Natural killer cell (primary cell): ENCODE data around the gene PITPNM3. TPM values are rescaled to one million over a fixed set of nuclear protein-coding genes. Genes with fewer than 3 reads are reported as not detected.

Experiments
- ATAC-seq, 3 donors: fragments of 150-1000 bp in 2 of 3; fragments of 200-7000 bp in 1 of 3; cut with Tn5 transposase; 1 replicate in 1 of 3; 2 replicates in 2 of 3; pipeline ENCODE4 v1.10.0; 2021; ENCODE audit warnings: mild to moderate bottlenecking in 2 of 3, moderate library complexity in 2 of 3
- DNase-seq, 2 donors: peaks; one replicate each; pipeline versions ENCODE4 v3.0.0 to v3.0.0-alpha.2; 2013 to 2021; ENCODE audit warnings: mixed read lengths in 1 of 2
- H3K27ac ChIP-seq: one replicate; pipeline ENCODE4 v1.5.1; 2013; ENCODE audit warnings: mild to moderate bottlenecking, low read length
- H3K27me3 ChIP-seq: one replicate; pipeline ENCODE4 v1.6.1; 2013; ENCODE audit warnings: low read length; ENCODE audit not compliant: control insufficient read depth, insufficient read depth
- H3K36me3 ChIP-seq: one replicate; pipeline ENCODE4 v1.6.1; 2013; ENCODE audit warnings: low read length; ENCODE audit not compliant: control insufficient read depth, insufficient read depth
- H3K4me1 ChIP-seq: one replicate; pipeline ENCODE4 v1.6.1; 2013; ENCODE audit warnings: low read length; ENCODE audit not compliant: control insufficient read depth, insufficient read depth
- H3K4me3 ChIP-seq: one replicate; pipeline ENCODE4 v1.5.1; 2013; ENCODE audit warnings: low read length
- H3K9me3 ChIP-seq: one replicate; pipeline ENCODE4 v1.6.1; 2013; ENCODE audit warnings: low read length; ENCODE audit not compliant: control insufficient read depth, insufficient read depth
- H3K27ac Mint-ChIP-seq, 2 donors: one replicate each; pipeline ENCODE4 v1.8.0; 2022; ENCODE audit warnings: mild to moderate bottlenecking in 2 of 2, mixed read lengths in 2 of 2, moderate library complexity in 1 of 2
- H3K27me3 Mint-ChIP-seq, 2 donors: one replicate each; pipeline ENCODE4 v1.8.0; 2022; ENCODE audit warnings: low read depth in 2 of 2, mixed read lengths in 2 of 2
- H3K36me3 Mint-ChIP-seq: one replicate; pipeline ENCODE4 v1.8.0; 2022; ENCODE audit warnings: mixed read lengths
- H3K4me1 Mint-ChIP-seq, 2 donors: one replicate each; pipeline ENCODE4 v1.8.0; 2022; ENCODE audit warnings: mixed read lengths in 2 of 2
- H3K4me3 Mint-ChIP-seq: one replicate; pipeline ENCODE4 v1.8.0; 2022; ENCODE audit warnings: mild to moderate bottlenecking, moderate library complexity, mixed read lengths
- H3K9me3 Mint-ChIP-seq, 2 donors: one replicate each; pipeline ENCODE4 v1.8.0; 2022; ENCODE audit warnings: mixed read lengths in 2 of 2
- WGBS: methylation state at CpG from one replicate; pipeline ENCODE4 v1.1.7; 2013; ENCODE audit warnings: missing lambda C conversion rate; ENCODE audit not compliant: insufficient coverage; 5-methylcytosine and 5-hydroxymethylcytosine counted together
- intact Hi-C: fragments of 100-400 bp; cut with micrococcal nuclease; formaldehyde crosslinking; loops from one replicate; pipeline ENCODE4 v1.14.2; 2022
- total RNA-seq, 4 donors: library from RNA; stranded (reverse); fragments of 120-200 nt in 1 of 4; gene quantifications; one replicate each; pipeline versions ENCODE4 v1.2.3 to v1.2.4, GENCODE V29; 2013 to 2022
- TF ChIP-seq, protein P1 (sequence below): fragments of 200-600 bp; IDR thresholded peaks from one replicate; pipeline ENCODE4 v1.8.0; 2022; ENCODE audit warnings: antibody characterized with exemption

The PITPNM3 gene
- total RNA-seq, 3 donors from 2014 or later (not counting 1 experiment from before 2014, with no cell fraction given): 0.42 to 0.75 (median 0.50) TPM

DNA sequence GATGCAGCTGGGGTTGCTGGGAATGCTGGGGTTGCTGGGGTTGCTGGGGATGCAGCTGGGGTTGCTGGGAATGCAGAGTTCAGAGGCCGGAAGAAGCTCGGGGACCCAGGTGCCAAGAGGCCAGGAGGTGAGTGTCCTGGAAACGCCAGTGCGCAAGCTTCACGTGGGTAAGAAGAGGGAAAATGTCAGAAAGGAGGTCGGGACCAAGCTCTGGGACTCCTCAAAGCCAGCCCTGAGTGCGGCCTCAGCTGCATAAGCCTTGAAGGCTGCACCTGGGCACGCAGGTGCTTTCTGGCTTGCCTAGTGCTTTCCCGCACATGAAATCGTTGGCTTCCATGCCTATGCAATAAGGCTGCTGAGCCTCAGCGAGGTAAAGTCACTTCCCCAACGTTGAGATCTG lies 48.3 kb downstream of the PITPNM3 start:
- intact Hi-C loops: no loop called here
- TF ChIP-seq, protein P1, sequence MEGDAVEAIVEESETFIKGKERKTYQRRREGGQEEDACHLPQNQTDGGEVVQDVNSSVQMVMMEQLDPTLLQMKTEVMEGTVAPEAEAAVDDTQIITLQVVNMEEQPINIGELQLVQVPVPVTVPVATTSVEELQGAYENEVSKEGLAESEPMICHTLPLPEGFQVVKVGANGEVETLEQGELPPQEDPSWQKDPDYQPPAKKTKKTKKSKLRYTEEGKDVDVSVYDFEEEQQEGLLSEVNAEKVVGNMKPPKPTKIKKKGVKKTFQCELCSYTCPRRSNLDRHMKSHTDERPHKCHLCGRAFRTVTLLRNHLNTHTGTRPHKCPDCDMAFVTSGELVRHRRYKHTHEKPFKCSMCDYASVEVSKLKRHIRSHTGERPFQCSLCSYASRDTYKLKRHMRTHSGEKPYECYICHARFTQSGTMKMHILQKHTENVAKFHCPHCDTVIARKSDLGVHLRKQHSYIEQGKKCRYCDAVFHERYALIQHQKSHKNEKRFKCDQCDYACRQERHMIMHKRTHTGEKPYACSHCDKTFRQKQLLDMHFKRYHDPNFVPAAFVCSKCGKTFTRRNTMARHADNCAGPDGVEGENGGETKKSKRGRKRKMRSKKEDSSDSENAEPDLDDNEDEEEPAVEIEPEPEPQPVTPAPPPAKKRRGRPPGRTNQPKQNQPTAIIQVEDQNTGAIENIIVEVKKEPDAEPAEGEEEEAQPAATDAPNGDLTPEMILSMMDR: no peak
- no peak overlapping the region for H3K4me3 Mint-ChIP-seq

DNA sequence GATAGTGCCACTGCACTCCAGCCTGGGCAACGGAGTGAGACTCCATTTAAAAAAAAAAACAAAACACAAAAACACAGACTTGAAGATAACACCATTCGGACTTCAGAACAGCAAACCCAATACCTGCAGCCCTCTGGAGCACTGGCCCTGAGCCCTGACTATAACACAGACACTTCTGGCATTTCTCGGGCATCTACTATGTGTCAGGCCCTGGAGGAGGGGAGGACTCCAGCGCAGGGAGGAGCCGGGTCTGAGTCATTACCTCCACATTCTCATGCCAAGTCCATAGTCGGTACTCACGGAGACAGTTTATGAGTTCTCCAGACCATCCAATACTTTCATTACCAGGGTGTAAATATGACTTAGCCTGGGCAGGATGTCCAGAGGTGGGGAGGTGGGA lies 48.8 kb downstream of the PITPNM3 start:
- 77% methylated on average over 7 of the region's 7 CpGs for WGBS

More for the DNA sequence above, 48.3 kb downstream of the PITPNM3 start:
- Histone ChIP-seq H3K27me3 (no peaks in the 10 kb centered on the region), H3K36me3 (no peaks in the 10 kb centered on the region), H3K4me3 (no peak overlapping the region), H3K4me1 (no peaks in the 10 kb centered on the region), H3K27ac (no peak overlapping the region), H3K9me3 (no peaks in the 10 kb centered on the region)
- no peaks in the 10 kb centered on the region for H3K9me3 Mint-ChIP-seq
- no peaks in the 10 kb centered on the region for H3K4me1 Mint-ChIP-seq
- no peaks in the 10 kb centered on the region for H3K36me3 Mint-ChIP-seq
- DNase-seq (no peak), ATAC-seq (no peak)
- H3K27ac Mint-ChIP-seq: no peak overlapping the region
- H3K27me3 Mint-ChIP-seq: peaks cover 0 to 8% of the 10 kb centered on the region in 2 donors
- 81% methylated on average over 12 of the region's 12 CpGs for WGBS

DNA sequence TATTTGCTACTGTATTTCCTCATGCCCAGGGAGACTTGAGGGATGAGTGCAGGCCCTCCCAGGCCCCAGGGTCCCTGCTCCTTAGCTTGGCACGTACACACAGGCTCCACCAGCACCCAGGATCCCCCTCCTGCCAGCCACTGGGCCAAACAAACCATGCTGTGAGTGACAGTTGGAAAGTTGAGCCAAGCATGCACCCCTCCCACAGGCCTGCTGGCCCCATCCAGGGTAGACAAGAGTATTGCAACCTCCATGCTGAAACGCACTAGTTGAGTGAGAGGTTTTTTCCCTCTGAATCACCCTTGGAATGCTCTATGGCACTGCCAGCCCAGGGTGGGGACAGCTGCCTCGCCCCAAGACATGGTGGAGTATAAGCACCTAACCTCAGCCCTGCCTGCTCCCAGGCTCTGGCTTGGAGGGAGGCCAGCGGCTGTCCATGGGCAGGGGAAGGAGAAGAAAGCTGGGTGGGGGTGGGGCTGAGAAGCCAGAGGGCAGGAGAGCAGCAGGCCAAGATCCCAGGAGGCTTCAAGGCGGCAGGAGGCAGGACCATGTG lies 49.6 kb downstream of the PITPNM3 start:
- ATAC-seq (no peak), DNase-seq (no peak)
- H3K27ac ChIP-seq: no peak overlapping the region
- Mint-ChIP-seq H3K4me1 (no peaks in the 10 kb centered on the region), H3K27ac (no peak overlapping the region), H3K4me3 (no peak overlapping the region), H3K9me3 (no peaks in the 10 kb centered on the region), H3K27me3 (peaks cover 0 to 6% of the 10 kb centered on the region in 2 donors), H3K36me3 (no peaks in the 10 kb centered on the region)
- intact Hi-C loops: no loop called here
- WGBS: 62% methylated on average over 5 of the region's 5 CpGs
- no peak overlapping the region for H3K4me3 ChIP-seq
- TF ChIP-seq, protein P1: no peak
- H3K36me3 ChIP-seq: no peaks in the 10 kb centered on the region
- no peaks in the 10 kb centered on the region for H3K4me1 ChIP-seq
- H3K9me3 ChIP-seq: no peaks in the 10 kb centered on the region
- no peaks in the 10 kb centered on the region for H3K27me3 ChIP-seq

More for the DNA sequence above, 48.8 kb downstream of the PITPNM3 start:
- Mint-ChIP-seq H3K36me3 (no peaks in the 10 kb centered on the region), H3K9me3 (no peaks in the 10 kb centered on the region), H3K4me1 (no peaks in the 10 kb centered on the region), H3K27ac (no peak overlapping the region), H3K27me3 (peaks cover 0 to 6% of the 10 kb centered on the region in 2 donors), H3K4me3 (no peak overlapping the region)
- no peak for ATAC-seq
- DNase-seq: no peak
- no peak overlapping the region for H3K27ac ChIP-seq
- no peak overlapping the region for H3K4me3 ChIP-seq
- H3K9me3 ChIP-seq: no peaks in the 10 kb centered on the region
- no peaks in the 10 kb centered on the region for H3K4me1 ChIP-seq
- TF ChIP-seq, protein P1: no peak
- H3K36me3 ChIP-seq: no peaks in the 10 kb centered on the region
- intact Hi-C loops: no loop called here
- no peaks in the 10 kb centered on the region for H3K27me3 ChIP-seq
